Bone marrow (tissue), 2 donors: Measurements from ENCODE around the gene SSTR5.

ENCODE experiments used
- DNase-seq, 2 donors: peaks; one replicate each; lab custom pipeline; 2025; lab: John Stamatoyannopoulos, UW

SSTR5 gene

DNA sequence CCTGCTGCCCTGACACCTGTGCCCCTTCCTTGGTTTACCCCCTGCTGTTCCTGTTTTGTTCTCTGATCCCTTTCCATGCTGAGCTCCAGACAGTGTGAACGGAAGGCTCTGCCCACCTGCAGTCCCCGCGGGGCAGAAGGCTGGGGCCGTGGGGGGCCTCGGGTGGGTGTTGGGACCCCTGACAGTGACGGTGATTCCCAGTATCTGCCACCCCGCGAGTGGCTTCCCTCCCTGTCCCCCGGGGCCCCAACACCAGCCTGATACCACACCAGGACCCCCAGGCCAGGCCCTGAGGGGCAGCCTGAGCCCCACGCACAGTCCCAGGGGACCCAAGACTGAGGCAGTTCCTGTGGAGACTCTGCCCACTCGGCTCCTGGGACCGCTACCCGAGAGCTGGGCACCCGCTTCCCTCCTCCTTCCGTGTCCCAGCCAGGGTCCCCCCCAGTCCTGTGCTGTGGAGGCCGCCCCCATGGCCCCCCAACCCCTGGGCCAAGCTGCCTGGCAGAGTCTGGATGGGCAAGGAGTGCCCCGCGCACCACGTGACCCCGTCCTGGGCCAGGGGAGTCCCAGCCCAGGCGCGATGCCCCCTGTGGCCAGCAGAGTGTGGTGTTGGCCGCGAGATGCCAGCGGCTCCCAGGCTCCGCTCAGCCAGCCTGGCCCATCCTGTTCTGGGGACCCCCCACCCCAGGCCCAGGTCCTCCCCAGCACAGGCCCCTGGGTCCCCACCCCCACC lies 33.5 kb downstream of the SSTR5 start:
- DNase-seq: peak; percentile 5 to 12

- no peak for DNase-seq
These were observed 34.1 kb downstream of the SSTR5 start for GRCh38 chr16:1106659-1107058.

DNA sequence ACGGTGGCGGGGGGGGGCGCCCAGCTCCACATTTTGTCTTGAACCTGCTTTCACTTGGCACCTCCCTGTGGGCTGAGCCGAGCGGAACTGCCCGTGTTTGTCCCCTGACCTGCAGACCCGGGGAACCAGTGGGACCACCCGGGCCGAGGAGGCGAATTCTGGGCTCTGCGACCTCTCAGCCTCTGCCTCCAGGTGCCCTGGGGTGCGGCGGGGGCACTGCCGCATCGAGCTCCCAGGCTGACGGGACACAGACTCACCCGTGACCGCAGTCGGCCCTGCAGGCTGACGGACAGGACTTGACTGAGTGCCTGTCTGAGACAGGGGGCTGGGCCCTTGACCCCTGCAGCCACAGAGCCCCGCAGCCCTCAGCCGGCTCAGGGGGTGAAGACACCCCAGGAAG lies 34.6 kb downstream of the SSTR5 start:
- DNase-seq: no peak

DNA sequence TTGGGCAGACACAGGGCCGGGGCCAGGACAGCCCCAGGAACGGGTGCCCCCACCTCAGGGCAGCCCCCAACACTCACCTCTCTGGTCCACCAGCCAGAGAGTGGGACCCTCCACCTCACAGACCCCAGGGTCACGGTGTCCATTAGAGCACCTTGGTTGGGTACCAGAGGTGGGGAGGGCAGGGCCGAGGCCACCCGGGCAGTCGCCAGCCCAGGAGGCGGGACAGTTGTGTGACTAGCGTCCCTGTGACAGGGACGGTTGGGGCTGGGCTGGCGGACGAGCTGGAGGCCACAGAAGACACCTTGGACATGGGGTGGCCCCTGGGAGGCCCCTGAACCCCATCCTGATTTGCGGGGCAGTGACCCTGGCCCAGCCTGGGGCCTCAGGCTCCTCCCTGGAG lies 35.2 kb downstream of the SSTR5 start:
- no peak for DNase-seq

DNA sequence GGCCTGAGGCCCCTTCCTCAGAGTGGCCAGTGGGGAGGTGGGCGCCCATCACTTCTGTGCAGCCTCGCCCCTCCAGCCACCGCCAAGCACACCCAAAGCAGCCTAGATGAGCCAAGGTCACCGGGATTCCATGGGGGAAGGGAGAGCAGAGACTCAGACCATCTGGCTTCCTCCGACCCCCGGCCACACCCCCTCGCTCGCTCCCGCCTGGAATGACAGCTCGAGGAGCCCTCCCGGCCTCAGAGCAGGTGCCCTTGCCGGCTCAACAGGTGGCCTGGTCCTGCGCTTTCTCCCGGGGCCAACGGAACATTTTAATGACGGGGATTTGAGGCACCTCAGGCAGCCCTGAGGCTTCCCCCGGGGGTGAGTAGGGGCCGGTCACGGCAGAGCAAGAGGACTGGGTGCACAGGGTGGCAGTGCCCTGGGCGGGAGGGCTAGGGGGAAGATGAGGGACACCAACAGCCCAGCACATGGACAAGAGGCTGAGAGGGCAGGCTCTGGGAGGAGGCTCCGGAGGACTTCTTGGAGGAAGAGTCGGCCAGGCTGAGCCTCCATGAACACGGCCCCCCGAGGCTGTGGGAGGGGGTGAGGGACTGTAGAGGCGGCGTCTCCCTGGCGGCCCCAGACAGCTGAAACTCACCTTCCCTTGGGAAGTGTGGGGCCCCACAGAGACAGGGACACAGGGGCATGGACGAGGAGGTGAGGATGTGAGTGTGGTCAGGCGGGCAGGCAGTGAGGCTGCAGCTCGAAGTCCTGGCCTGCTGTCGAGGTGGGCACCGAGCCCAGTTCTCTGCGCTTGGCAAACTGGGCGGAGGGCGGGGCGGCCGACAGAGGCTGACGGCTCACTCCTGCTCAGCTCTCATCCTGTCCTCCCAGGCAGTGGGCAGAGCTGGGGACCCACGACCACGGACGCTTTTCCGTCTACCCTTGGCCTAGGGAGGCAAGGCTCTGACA lies 36.0 kb downstream of the SSTR5 start:
- no peak for DNase-seq

DNA sequence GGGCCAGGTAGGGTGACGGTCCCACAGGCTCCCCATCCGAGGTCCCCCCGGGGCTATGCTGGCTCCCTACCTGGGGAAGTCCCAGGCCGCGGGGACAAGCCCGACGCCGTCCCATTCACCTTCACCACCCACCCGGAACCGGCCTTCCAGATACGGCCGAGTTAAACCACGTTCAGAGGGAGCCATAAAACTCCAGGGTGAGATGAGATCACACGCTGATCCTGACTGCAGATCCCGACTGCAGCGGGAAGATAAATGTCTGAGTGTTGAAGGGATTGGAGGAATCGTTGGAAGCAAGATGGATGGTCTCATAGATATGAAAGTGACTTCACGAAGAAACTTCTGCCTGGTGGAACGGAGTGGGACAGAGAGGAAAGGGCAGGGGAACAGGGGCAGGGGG lies 37.1 kb downstream of the SSTR5 start:
- no peak for DNase-seq

GRCh38 chr16:1112506-1113184 lies 40.1 kb downstream of the SSTR5 start:
- no peak for DNase-seq

- DNase-seq: no peak
These were observed 40.9 kb downstream of the SSTR5 start for GRCh38 chr16:1113489-1113888.

- DNase-seq: no peak
These were observed 41.5 kb downstream of the SSTR5 start for GRCh38 chr16:1113889-1114526.

DNA sequence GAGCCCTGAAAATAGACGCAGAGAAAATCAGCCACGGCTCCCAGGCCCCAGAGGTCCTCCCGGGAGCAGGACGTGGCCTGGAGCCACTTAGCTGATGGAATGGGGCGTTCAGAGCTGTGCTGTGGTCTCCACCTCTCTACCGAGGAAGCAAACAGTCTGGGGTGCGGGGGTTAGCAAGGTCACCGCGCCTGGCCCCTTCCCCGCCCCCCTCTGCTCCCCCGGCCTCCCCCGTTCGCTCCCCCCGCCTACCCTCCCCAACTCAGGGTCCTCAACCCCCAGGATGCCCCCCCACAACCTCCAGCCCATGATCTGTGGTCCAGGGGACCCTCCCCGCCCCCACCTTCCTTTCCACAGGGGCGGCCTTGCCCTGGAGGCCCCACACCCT lies 44.1 kb downstream of the SSTR5 start:
- DNase-seq: no peak

DNA sequence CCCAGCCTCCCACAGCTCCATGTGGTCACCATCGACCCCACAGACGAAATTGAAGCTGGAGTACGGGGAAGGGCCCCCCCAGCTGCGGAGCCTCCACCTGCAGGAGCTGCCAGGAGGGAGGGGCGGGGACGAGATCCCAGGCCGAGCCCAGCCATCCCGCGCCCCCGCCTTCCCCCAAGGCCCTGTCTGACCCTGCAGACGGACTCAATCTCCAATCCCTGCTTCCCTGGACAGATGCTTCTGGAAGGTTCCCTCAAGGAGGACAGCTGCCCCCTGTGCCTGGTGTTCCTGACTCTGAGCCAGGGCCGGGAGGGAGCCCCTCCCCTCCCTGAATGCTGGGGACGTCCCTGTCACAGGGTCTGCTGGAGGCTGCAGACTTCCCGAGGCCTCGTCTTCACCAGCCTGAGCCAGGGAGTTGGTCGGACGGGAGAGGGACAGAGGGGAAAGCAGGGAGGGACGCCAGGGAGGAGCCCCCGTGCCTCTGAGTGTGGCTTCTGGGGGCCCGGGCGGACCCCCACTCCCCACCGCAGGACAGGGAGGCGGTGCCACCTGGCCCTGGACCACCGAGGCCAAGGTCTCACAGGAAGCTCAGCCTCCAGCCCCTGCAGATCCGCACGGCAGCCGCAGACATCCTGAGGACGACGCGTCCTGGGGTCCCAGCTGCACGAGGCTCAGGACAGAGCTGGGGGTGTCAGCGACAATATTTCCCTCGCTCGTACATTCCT lies 44.8 kb downstream of the SSTR5 start:
- DNase-seq: no peak

DNA sequence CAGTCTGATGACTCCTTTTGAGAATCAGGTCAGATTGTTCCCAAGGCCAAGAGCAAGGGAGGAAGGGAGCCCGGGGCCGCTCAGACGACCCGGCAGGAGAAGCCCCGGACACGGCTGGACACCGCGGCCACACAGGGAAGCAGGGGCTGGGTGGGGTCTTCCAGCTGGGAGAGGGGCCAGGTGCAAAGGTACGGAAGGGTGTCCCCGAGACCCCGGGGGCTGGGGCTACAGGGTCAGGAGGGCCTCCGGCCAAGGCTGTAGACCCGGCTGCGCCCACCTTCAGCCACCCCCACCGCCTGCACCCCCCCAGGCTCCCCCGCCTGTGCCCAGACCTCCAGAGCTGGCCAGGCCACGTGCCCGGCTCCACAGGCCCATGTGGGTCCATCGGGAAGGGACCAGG lies 45.4 kb downstream of the SSTR5 start:
- no peak for DNase-seq

GRCh38 chr16:1119129-1119528 lies 46.6 kb downstream of the SSTR5 start:
- DNase-seq: no peak

- DNase-seq: no peak
These were observed 47.4 kb downstream of the SSTR5 start for GRCh38 chr16:1119766-1120576.

- DNase-seq: no peak
These were observed 48.0 kb downstream of the SSTR5 start for GRCh38 chr16:1120577-1120941.

DNA sequence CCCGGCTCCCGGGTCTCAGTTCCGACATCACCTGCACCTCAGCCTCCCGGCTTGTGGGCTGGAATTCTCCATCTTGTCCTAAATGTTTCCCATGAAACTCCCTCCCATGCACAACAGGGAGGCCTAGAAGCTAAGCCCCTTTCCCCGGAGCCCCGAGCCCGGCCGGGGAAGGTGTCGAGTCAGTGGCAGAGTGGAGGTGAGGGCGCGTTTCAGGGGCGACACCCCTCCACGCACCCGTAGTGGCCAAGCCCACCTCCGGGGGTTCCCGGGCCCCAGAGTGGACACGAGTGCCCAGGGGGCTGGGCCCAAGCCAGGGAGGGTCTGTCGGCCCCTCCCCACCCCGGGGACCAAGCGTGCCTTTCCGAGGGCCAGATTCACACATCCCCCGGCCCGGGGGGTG lies 48.5 kb downstream of the SSTR5 start:
- no peak for DNase-seq

DNA sequence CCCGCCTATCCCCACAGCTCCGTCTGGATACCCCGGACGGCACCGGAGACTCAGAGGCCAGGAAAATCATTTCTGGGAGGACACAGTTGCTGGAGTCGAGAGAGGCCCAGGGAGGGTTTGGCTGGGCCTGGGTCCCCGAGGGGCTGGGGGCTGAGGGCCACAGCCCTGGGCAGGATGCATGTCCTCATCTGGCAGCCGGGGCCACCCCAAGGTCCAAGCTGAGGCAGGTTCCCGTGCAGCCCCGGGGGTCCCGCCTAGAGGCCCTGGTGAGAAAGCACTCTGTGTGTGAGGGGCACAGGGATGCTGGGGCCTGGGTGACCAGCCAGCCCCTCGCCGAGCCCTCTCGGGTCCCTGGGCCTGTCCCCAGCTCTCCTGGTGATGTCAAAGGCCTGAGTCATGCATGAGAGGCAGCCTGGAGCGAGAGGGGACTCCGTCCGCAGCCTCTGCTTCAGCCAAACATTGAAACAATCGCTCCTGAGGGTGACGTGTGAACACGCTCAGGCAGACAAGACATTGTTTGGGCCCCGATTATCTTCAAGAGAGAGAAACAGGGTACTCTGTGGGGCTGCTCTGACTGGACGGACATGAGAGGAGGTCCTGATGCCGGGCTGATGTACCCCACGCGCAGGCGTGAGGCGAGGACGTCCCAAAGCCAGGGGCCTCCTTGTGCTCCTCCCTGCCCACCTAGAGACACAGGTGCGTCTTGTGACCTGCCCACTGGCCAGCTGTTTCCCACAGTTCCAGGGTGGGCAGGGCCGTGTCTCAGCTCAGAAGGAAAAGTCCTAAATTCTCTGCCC lies 49.3 kb downstream of the SSTR5 start:
- DNase-seq: no peak

GRCh38 chr16:1122398-1122765 lies 49.8 kb downstream of the SSTR5 start:
- DNase-seq: no peak

DNA sequence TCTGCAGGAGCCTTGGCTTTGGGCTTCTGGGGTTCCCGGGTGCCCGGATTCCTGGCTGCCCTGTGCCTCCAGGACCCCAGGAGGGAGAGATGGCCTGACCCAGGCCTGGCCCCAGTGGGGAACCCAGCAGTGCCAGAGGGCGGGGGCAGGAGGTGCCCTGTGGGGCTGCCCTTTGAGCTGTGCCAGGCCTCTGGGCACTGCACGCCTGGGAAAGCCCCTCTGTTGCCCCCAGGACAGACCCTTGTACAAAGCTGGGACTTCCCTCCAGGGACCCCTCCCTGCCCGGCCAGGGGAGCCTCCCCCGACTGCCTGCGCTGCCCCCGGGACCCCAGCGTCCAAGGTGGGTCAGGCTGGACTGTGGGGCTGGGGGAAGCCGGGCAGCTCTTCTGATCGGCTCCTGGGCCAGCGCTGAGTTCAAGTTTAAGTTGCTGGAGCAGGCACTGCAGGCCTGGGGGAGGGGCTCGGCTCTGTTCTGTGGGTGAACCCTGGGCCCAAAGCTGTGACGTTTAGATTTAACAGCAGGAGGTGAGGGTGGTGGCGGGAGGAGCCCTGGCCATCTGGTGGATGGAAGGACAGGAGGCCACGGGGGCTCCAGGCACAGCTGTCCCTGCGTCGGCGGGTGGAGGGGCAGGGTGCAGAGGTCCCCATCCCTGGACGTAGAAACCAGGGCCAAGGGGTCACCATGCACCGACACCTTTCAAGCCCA lies 51.1 kb downstream of the SSTR5 start:
- no peak for DNase-seq
